HL-60/S4 treated with phorbol 12-myristate 13-acetate at 8.2 ng/mL for 4 days and 3 days (cell line): Measurements from ENCODE around the gene NUP62.
"Not testable (repeated sequence)": the region's sequence is repeated elsewhere in the genome, so short reads cannot be mapped to it uniquely, and the experiment has no call there.

ENCODE experiments used
- in situ Hi-C: fragments of 300-500 bp; cut with MboI; formaldehyde crosslinking; loops from 2 replicates; pipeline ENCODE4 v1.15.0; 2022; ENCODE audit warnings: low sequenced_read_pairs

Gene NUP62

GRCh38 chr19:49926515-49926914, 2.8 kb downstream of the NUP62 start:
- in situ Hi-C loops = no loop called here

- in situ Hi-C loops = no loop called here
These were observed 3.8 kb downstream of the NUP62 start for GRCh38 chr19:49925486-49925885.

- in situ Hi-C loops = not testable (repeated sequence)
These were observed 4.5 kb downstream of the NUP62 start for GRCh38 chr19:49924881-49925210.

GRCh38 chr19:49924004-49924880, 5.1 kb downstream of the NUP62 start:
- in situ Hi-C loops = no loop called here

GRCh38 chr19:49923055-49924003, 6.0 kb downstream of the NUP62 start:
- in situ Hi-C loops = no loop called here

- in situ Hi-C loops = no loop called here
These were observed 7.2 kb downstream of the NUP62 start for GRCh38 chr19:49921871-49922795.

GRCh38 chr19:49920624-49921363, 8.5 kb downstream of the NUP62 start:
- in situ Hi-C loops = no loop called here

- in situ Hi-C loops = no loop called here
These were observed 11.2 kb downstream of the NUP62 start for GRCh38 chr19:49918089-49918488.

- in situ Hi-C loops = no loop called here
These were observed 12.2 kb downstream of the NUP62 start for GRCh38 chr19:49916839-49917733.

GRCh38 chr19:49915271-49915670, 14.0 kb downstream of the NUP62 start:
- in situ Hi-C loops = no loop called here

GRCh38 chr19:49913720-49914119, 15.6 kb downstream of the NUP62 start:
- in situ Hi-C loops = no loop called here

GRCh38 chr19:49912965-49913685, 16.2 kb downstream of the NUP62 start:
- in situ Hi-C loops = no loop called here

- in situ Hi-C loops = no loop called here
These were observed 17.7 kb downstream of the NUP62 start for GRCh38 chr19:49911381-49912145.

GRCh38 chr19:49910179-49910578, 19.1 kb downstream of the NUP62 start:
- in situ Hi-C loops = no loop called here

- in situ Hi-C loops = no loop called here
These were observed 20.6 kb downstream of the NUP62 start for GRCh38 chr19:49908480-49909420.

GRCh38 chr19:49907745-49908446, 21.4 kb downstream of the NUP62 start:
- in situ Hi-C loops = no loop called here
